Prostate gland (tissue), 2 donors: ENCODE data around the gene ARHGEF3.

Experiments used
- POLR2A ChIP-seq: fragments of 450-650 bp; IDR thresholded peaks from one replicate; pipeline ENCODE4 v1.6.1; 2016; ENCODE audit warnings: antibody characterized with exemption, mild to moderate bottlenecking
- POLR2AphosphoS5 ChIP-seq: sonication (generic); formaldehyde crosslinking; IDR thresholded peaks from one replicate; pipeline ENCODE4 v1.6.1; 2017; ENCODE audit warnings: antibody characterized with exemption
- TF ChIP-seq, protein P1 (sequence below), 4 experiments: fragments of 200-600 bp in 2 of 4; fragments of 450-650 bp in 2 of 4; sonication (generic) in 2 of 4; IDR thresholded peaks; 1 replicate in 3 of 4; 2 replicates in 1 of 4; pipeline ENCODE4 v1.5.1; 2016 to 2019; ENCODE audit warnings: antibody characterized with exemption in 4 of 4, mild to moderate bottlenecking in 2 of 4, moderate library complexity in 2 of 4

DNA sequence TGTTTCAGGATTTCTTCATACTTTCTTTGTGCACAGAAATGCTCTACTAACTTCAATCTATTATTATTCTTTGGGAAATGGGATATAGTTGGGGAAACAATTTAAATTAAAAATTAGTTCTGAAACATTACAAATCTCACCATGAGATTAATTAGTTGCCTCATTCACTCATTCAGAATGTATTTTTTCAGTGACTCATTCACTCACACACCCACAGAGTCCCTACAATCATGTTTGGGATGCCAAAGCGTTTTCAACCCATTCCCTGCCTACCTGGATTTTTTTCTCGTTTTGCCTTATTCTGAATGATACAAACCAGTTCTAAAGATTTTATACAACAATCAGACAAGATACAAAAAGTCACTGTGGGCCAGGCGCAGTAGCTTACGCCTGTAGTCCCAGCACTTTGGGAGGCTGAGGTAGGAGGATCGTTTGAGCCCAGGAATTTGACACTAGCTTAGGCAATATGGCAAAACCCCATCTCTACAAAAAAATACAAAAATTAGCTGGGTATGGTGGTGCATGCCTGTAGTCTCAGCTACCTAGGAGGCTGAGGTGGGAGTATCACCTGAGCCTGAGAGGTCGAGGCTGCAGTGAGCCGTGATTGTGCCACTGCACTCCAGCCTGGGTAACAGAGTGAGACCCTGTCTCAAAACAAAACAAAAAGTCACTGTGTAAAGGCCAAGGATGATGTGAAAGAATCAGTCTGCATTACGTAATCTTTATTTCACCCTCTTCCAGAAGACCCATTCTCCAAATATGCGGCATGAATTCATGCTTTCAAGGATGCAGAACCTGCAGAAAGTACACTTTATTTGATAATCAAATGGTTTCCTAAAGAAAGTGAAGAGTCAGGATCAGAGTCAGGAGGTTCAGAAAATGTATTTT, 34.8 kb upstream of the ARHGEF3 start:
- TF ChIP-seq, protein P1, sequence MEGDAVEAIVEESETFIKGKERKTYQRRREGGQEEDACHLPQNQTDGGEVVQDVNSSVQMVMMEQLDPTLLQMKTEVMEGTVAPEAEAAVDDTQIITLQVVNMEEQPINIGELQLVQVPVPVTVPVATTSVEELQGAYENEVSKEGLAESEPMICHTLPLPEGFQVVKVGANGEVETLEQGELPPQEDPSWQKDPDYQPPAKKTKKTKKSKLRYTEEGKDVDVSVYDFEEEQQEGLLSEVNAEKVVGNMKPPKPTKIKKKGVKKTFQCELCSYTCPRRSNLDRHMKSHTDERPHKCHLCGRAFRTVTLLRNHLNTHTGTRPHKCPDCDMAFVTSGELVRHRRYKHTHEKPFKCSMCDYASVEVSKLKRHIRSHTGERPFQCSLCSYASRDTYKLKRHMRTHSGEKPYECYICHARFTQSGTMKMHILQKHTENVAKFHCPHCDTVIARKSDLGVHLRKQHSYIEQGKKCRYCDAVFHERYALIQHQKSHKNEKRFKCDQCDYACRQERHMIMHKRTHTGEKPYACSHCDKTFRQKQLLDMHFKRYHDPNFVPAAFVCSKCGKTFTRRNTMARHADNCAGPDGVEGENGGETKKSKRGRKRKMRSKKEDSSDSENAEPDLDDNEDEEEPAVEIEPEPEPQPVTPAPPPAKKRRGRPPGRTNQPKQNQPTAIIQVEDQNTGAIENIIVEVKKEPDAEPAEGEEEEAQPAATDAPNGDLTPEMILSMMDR (IDR thresholded peaks at IDR 0.05): no peak
- no peak for TF ChIP-seq POLR2A
- no peak for TF ChIP-seq POLR2AphosphoS5
